NCI-H1048 (cell line): ENCODE data around the gene EEF1G.
"Not testable (repeated sequence)": the region's sequence is repeated elsewhere in the genome, so short reads cannot be mapped to it uniquely, and the experiment has no call there.

Source experiments
- DNase-seq: peaks from one replicate; lab custom pipeline; 2025; lab: John Stamatoyannopoulos, UW

The EEF1G gene

GRCh38 chr11:62603776-62604299 is 30.1 kb upstream of the EEF1G start:
- no peak for DNase-seq

DNA sequence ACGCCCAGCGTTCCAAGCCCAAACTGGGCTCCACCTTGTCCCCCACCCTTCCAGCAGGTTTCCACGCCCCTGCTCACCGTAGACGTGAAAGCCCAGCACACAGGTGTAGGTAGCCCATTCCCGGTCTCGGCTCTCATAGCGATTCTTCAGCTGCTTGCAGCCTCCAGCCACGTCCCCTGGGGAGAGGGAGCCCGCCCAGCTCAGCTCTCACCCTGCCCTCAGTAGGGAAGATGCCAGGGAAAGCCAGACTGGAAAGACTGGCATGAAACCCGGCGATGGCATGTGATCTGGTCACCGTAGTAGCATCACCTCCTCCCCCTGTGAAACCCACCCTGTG is 29.3 kb upstream of the EEF1G start:
- DNase-seq = no peak

DNA sequence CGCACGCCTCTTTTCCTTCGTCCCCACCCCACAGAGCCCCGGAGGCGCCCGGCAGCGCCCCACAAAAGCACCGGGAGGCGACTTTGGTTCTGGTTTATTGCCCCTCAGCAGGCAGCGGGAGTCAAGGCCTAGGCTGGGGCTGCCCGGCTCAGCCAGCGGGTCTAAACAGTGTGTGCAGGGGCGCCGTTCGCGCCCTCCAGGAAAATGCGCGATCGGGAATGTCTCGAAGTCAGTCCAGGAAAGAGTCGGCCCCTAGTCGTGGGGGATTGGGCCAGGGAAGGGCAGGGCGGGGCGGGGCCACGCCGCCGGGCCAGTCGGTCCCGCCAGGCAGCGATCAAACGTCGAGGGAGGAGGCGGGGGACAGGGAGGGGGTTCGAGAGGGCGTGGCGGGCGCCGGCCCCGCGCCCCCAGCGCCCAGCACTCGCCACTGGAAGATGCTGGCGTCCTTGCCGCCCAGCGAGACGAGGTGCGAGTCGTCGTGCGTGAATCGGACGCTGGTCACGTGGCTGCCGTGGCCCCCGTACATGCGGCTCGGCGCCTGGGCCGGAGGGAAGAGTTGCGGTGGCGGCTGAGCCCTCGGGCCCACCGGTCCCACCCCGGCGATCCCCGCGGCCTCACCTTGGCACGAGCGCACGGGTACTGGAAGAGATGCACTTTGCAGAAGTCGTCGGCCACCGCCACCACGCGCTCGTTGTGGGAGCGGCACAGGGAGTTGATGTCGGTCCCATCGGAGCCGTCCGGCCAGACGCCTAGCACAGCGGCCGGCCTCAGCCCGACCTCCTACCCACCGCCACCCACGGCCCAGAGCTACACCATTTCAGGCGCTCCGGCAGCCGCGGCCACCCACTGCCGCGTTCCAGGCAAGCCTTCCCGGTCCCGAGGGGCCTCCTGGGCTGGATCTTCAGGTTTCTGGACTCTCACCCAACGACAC is 28.7 kb upstream of the EEF1G start:
- DNase-seq = peak; percentile 72

- peak; percentile 97 for DNase-seq
These were observed 27.9 kb upstream of the EEF1G start, which contains the start of gene MTA2 for GRCh38 chr11:62601372-62602140. Gene MTA2 (minus strand): TSS chr11:62601865. CDS start chr11:62601450, 415 bp downstream.

- DNase-seq = no peak
These were observed 27.4 kb upstream of the EEF1G start for GRCh38 chr11:62601122-62601371.

- no peak for DNase-seq
These were observed 26.9 kb upstream of the EEF1G start for GRCh38 chr11:62600367-62601121.

DNA sequence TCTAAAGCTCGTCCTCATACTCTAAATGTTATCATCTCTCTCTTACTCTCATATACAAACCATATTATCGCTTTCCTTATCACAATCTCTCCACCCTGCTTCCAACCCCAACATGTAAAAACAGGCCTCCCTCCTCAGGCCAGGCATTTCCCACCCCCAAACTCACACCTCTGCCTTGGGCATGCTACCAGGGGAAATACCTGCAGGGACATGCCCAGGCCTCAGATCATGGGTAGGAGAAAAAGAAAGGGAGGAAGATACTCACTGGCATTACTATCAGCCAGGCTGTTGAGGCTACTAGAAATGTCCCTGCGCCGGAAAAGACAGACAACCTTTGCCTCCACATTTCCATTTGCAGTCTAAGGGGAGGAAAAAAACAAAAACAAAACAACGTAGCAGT is 26.2 kb upstream of the EEF1G start:
- no peak for DNase-seq

GRCh38 chr11:62599069-62599696 is 25.5 kb upstream of the EEF1G start:
- DNase-seq = peak; percentile 99

- DNase-seq = no peak
These were observed 21.4 kb upstream of the EEF1G start for GRCh38 chr11:62595124-62595523.

GRCh38 chr11:62593434-62594044 is 19.8 kb upstream of the EEF1G start:
- peak; percentile 41 for DNase-seq

GRCh38 chr11:62592989-62593421 is 19.3 kb upstream of the EEF1G start:
- DNase-seq = no peak

- DNase-seq = no peak
These were observed 18.6 kb upstream of the EEF1G start for GRCh38 chr11:62592146-62592815.

DNA sequence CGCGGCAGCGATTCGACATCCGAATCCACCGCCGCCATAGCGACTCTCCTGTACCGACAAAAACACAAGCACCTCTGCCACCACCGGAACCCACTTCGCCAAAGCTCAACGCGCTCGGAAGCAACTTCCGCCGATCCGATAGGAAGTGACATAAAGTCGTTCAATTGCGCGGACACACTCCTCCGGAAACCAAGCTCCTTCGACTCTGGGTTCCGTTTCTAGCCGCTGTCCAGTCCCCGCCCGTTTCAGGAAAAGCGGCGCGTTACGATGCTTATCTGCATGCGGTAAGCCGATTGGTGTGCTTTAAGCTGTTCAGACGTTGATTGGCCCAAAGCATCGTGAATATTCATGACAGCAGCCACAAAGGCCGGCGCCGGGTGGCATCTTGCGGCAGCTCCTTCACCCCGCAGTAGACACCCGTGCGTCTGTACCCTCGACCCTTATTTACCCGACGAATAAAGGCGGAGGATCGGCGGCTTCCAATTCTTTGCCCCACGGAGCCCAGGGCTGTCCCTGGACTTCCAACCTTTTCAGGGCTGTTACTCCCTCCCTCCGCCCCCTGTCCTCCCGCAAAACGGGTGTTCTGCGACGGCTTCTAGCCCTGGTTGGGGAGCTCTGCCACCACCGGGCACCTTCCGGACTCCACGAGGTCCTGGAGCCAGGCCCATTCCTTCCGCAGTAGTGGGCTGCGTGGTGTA is 17.9 kb upstream of the EEF1G start, which contains the start of gene TUT1:
TUT1 (minus strand) TSS at position 76 of the 698 bp plus-strand sequence; CDS start at position 38, 38 bp downstream.
- peak; percentile 99 for DNase-seq

DNA sequence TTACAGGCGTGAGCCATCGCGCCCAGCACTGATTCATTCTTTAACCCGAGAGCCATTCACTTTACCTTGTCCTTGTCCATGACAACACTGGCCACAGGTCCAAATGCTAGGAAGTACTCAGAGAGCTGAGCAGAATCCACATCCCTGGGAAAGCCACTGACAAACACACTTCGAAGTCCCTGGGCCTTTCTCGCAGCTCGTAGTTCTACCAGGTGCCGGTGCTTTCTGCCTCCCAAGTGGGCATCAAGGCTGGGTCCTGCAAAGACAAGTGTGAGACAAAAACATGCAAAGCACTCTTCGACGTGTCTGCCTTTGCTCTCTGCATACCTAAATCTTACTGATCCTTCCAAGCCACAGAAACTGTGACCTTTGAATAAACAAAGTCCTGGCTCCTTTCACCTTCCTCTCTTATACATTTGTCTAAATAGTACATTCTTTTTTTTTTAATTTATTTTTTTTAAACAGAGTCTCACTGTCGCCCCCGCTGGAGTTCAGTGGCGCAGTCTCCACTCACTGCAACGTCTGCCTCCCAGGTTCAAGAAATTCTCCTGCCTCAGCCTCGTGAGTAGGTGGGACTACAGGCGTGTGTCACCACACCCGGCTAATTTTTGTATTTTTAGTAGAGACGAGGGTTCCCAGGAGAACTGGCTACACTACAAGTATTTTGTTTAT is 15.4 kb upstream of the EEF1G start:
- DNase-seq = no peak

GRCh38 chr11:62585356-62585755 is 11.7 kb upstream of the EEF1G start:
- DNase-seq = not testable (repeated sequence)

GRCh38 chr11:62581735-62582134 is 8.0 kb upstream of the EEF1G start:
- DNase-seq = not testable (repeated sequence)

DNA sequence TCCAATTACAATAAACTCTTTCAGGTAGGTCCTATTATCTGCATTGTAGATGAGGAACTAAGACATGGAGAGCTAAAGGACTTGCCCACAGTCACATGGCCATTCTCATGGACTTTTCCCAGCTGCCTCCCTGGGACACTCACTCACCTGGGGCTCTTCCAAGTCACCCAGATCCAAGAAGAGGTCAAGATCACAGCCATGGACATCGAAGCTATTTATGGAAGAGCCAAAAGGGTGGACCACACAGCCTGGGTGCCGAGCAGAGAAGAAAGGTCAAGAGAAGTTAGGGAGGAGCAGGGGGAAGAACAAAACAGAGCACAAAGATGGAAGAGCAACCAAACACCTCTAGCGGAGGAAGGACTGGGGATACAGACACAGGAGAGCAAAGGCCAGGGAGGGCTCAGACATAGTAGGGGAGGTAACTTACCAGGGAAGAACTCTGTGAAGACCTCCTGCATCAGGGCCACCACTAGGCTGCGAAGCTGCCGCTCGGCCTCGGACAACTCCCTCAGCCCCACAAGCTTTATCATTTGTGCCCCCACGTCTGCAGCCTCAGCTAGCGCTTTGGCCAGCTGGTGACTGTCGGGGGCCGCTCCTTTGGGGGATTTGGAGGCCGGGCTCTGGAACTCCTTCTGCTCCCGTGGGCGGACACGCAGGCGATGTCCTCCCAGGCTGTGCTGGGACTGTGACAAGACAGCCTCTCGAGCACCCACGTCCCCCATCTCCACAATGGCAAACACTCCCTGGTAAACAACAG is 7.4 kb upstream of the EEF1G start:
- DNase-seq = no peak

DNA sequence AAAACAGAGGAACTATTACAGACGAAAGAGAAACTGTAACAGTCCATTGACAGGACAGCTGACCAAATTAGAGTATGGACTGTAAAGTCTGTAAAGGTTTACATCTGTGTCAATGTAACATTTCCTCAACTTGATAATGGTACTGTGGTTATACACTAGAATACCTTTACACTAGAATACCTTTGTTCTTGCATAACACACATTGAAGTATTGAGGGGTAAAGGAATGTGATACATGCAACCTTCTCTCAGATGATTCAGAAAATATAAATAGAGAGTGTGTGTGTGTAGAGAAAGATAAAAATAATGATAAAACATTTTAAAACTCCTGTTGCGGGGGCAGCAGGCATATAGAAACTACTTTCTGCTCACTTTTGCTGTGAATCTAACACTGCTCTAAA is 5.6 kb upstream of the EEF1G start:
- DNase-seq = no peak

- DNase-seq = no peak
These were observed 4.8 kb upstream of the EEF1G start for GRCh38 chr11:62578541-62578940.
